HG03025 (cell line): ENCODE data around the gene DLG2.
A peak's percentile ranks its signal among the peaks of the same experiment; 100 is the strongest.

Experiments
- ATAC-seq: cut with Tn5 transposase; IDR thresholded peaks from one replicate; pipeline ENCODE4 v1.9.1; 2021; ENCODE audit warnings: mild to moderate bottlenecking, moderate library complexity; ENCODE audit not compliant: unreplicated experiment, low FRiP score

Gene DLG2

DNA sequence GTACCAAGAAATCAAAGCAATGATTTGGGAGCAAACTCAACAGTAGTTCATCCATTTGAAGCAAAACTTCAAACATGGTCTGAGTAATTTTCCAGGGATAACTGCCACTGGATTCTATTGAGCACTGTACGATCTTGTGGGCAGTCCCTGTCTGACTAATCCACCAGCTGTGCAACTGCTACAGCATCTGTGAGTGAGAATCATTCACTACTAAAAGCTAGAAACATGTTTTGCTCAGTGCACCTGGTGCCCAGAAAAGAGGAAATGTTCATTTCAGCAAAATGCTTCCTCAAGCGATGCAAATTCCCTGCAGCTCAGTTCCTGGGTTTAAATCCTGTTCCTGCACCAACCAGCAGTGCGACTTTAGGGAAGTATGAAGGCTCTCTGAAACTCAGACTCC, 1077.9 kb downstream of the DLG2 start:
- peak; percentile 98 for ATAC-seq

DNA sequence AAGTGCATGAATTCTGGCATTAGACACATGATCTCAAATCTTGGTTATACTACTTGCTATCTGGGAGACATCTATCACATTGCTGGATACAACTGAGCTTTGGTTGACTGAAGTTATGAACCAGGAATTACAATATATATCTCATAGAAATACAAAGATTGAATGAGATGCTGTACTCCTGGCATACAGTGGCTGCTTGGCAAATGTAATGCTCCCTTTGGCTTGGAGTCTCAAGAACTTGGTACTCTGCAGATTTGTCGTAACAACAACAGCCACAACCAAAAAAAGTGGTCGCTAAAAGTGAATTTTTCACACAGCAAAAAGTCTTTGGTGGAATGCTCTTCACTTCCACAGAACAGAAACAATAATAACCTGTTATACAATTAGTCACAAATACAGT, 1082.6 kb downstream of the DLG2 start:
- ATAC-seq: no peak

DNA sequence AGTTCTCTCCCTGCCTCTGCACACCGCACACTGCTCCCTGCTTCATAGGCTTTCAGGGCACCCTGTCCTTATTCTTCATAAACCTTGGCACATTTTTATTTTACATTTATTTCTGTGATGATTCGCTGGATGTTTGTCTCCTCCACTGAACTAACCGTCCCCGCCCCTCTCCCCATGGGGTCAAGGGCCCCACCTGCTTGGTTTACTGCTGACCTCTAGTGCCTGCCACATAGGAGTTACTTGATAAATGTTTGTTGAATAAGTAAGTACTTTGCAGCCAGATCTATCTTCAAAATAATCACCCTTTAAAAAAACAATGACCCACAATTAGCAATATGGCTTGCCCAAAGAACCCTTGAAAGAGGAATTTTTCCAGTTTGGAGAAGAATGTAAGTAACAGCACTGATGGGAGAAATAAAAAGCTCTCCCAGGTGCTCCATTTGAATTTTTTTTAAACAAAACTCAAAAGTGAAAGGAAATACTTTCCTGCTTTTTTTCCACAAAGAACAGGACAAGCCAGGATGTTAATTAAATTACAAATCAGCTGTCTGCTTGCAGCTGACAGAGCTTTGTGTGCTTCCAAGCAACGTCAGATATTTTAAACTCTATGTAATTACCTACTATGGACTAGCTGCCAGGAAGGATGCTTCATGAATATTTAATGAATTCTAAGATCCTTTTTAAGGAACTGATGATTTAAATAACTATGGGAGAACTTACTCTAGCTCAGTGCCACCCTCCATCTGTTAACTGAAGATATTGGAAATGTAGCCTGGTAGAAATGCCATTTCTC, 1083.6 kb downstream of the DLG2 start:
- ATAC-seq: no peak

DNA sequence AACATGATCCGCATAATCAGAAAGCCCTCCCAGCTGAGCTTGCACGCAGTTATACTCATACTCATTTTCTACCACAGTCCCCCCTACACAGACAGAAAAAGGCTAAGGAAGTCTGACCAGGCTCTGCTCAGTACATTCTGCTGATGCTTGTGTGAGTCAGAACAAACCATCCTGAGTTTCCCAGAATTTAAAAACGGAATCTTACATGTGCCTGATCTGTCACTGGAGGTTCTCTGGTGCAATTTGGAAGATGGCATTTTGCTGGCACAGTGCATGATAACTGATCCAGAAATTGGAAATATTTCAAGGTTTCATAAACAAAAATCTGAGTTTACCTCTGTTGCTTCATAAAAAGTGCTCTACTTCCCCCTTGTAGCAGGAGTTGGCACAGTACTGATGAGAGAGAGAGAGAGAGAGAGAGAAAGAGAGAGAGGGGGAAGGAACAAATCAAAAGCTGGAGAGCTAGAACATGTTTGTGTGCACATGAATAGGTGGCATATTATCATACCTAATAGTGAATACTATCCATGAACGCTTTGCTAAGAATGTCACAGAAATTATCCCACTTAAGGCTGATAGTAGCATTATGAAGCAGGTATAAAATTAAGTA, 1085.3 kb downstream of the DLG2 start:
- ATAC-seq: no peak

DNA sequence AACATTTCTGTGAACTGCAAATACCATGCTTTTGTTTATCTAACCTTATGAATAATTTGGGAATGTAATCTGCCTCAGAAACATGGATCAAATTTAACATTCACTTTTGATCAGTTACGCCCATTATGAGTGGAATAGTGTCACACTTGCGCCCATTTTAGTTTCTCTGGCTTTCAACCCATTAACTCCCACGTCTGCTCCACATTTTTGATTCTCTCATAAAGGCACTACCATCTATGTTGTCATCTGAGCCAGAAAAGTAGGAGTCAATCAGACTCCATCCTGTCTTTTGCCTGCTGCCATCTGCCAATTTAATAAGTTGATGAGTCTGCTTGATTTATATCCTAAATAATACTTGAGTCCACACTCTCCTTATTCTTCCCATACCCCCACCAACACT, 1090.7 kb downstream of the DLG2 start:
- ATAC-seq: no peak

DNA sequence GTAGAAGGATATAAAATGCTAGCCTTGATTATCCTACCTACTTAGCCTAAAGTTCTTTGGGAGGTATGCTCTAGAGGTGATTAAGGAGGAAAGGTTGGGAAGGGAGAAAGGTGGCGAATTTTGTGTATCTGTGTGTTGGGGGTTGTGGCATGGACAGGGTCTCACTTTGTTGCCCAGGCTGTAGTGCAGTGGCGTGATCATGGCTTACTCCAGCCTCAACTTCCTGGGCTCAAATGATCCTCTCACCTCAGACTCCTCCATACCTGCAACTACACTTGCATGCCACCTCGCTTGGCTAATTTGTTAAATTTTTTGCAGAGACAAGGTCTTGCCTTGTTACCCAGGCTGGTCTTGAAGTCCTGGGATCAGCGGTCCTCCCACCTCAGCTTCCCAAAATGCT, 1094.8 kb downstream of the DLG2 start:
- ATAC-seq: no peak

DNA sequence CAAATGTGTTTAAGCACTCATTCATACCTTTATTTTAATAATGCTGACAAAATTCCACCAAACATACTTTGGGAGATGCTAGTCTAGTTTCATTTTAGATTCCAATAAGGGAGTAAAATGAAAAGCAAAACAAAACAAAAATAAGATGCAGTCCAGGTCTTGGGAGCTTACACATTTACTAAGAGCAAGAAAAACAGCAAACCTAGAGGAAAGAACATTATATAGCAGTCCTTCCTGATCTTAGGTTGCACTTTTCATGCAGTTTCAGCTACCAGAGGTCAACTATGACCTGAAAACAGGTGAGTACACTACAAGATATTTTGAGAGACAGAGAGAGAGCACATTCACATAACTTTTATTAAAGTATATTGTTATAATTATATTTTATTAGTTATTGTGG, 1100.9 kb downstream of the DLG2 start:
- no peak for ATAC-seq

DNA sequence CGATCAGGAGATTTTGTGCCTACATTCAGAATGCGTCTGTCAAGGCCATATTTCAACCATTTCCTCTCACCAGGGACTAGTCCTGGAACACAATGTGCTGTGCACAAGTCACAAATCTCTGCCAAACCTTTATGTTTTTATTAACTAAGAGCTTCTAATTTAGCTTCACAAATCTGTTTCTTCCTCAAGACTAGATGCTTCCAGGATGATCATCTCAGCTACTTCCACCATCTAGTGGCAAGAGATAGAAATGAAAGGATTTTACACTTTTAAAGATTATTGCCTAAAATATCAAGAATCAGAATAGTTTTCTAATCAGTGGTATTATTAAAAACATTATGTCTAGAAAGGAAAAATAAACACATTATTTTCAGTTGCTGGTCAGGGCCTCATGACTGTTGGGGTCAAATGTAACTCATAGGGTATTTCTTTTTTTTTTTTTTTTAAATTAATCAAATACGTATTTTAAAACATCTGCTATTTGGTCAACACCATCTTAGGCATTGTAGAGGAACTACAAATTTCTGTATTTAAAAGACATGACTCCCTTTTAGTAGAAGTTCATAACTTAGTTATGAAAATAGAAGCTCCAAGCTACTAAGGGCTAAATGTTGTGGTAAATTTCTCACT, 1102.6 kb downstream of the DLG2 start:
- ATAC-seq: no peak

DNA sequence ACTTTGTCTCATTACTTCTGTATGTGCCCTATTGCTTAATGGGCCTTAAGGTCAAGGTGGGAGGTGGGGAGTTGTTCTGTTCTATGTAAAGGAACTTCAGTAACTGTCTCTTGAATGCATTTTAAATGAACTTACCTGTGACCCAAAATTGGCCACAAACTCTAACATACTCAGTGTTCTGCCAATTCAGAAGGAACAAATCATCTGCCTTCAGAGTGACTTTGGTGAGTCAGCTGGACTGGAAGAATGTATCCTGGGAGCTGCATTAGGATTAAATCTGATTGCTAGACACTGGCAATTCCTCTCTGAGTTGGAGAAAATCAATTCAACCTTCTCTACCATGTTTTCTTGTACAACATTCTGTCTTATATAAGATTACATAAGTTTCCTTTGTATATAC, 1104.8 kb downstream of the DLG2 start:
- ATAC-seq: no peak

DNA sequence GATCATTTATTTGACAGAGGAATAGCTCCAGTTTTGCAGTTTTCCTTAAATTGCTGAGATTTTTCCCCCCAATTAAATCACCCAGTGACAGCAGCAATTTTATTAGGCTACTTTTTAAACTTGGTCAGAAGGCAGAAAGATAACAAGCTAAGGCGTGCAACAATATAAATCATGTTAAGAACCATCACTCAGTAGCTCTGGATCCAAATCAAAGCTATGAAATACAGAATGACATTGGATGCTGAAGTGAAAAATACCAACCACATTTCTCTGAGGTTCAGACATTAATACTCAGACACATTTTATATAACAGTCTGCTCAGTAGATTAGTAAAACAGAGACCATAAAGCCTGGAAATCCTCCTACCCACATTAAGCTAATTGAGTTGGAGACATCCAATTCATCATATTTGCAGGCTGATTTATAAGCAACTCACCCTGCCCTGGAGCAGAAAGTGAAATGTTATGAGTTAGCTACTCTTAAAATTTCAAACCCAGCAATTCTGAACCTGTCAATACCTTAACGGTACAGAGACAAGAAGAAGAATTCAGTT, 1108.4 kb downstream of the DLG2 start:
- ATAC-seq: no peak

DNA sequence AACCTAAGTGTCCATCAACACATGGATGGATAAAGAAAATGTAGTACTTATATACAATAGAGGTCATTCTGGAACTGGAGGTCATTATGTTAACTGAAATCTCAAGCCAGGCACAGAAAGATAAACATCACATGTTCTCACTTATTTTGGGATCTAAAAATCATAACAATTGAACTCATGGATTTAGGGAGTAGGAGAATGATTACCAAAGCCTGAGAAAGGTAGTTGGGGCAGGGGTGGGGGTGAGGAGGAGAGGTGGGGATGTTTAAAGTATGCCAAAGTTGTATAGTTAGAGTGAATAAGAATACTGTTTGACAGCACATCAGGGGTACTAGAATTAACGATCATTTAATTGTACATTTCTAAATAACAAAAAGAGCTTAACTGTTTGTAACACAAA, 1112.7 kb downstream of the DLG2 start:
- ATAC-seq: no peak

DNA sequence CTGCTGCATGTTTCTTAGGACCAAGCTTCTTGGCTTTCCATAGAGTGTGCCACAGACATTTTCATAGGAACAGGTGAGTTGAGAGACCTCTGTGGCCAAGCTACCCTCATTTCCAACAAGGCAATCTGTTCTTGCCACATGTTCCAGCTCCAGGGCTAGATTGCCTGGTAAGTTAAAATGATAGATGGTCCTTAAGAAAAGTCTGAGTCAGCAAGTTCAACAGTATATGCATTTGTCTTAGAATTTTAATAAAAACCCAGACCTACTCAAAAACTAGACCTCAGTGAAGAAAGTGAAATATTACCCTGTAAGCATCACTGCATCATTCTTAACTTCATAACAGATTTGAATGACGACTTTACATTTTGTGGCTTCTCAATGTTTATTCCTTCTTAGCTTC, 1123.6 kb downstream of the DLG2 start:
- ATAC-seq: no peak

DNA sequence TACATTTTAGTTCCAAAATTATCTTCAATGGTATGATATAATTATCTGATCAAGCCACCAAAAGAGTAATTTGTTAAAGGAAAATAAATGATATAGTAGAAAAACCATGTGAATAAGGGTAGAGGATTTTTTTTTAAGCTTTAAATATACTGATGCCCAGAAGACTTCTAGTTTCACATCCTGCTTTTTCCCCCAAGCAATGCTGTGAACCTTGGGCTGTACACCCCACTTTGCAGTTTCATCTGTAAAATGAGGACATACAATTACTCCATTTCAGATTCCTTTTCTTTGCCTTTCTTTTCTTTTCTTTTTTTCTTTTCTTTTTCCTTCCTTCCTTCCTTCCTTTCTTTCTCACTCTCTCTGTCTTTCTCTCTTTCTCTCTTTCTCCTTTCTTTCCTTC, 1125.4 kb downstream of the DLG2 start:
- no peak for ATAC-seq

DNA sequence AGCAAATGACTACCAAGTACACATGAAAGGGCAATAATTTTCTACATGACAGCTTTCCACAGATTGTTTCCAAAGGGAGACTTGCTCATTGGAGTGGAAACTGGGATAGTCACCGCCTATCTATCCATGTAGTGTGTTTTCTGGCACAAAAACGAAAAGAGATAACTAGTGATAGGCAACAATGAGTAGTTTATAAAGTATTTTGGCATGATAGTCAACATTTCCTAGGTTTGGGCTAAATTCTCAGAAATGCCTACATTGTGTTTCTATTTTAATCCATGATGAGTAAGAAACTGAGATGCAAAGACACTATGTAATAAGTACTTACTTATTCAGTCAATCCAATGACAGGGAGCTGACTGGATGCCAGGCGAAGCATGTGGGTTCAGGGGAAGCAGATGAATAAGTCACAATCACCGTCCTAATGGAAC, 1129.1 kb downstream of the DLG2 start:
- no peak for ATAC-seq

DNA sequence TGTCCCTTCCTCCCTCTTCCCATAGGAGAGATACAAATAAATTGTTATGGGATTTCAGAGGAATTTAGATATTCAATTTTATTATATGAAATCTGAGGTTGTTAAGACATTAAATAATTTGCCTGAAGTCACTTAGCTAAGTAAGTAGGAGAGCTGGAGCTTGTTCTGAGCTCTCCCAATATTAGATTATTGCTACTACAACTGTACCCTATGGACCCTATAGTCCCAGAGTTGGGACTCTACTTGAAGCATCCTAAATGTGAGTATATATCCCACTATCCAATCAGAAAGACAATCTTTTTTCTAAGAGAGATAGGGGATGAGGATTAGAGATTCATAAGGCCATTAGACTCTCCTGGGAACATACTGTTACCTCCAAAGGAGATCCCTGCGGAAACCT, 1130.0 kb downstream of the DLG2 start:
- ATAC-seq: no peak

DNA sequence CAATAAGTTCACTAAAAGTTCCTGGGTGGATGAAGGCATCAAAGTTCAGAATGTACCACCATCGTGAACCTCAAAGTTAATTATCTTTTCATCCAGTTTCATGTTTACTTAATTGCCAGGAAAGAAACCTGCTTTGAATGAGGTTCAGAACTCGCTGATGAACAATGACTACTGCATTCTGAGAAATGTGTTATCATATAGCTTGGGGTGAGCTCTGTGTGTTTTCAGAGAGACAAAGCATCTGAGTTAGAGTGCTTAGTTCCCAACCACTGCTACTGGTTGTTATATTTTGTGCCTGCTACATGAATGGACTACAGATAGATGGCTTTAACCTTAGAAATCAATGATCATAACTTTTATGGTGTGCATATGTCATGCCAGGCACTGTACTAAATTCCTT, 1131.0 kb downstream of the DLG2 start:
- no peak for ATAC-seq

DNA sequence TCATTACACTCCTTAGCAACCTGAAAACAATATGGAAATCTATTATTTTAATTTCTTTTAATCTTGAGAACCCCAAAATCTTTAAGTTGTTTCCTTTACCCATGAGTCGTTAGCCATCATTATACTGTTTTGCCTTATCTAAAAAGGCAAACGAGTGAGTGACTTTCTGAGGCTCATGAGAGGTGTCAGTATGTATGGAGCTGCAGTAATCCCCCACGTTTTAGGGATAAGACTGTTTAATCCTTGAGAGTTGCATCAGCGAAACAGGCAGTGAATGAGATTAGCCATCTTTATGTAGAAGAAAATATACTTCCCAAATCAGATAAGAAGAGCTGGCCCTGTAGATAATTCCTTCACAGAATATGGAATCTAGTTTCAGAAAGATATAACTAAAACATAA, 1147.0 kb downstream of the DLG2 start:
- no peak for ATAC-seq

DNA sequence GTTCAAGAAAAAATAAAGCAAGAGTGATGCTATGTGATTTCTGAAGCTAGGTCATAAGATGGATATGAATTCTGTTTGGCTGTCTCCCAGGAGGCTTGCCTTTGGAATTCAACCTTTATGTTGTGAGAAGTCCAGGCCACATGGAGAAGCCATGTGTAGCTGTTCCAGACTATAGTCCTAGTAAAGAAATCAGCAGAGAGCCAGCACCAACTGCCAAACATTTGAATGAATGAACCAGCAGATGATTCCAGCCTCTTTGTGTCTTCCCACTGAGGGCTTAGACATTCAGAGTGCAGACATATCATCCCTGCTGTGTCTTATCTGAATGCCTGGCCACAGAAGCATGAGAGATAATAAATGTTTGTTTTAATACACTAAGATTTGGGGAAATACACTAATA, 1150.6 kb downstream of the DLG2 start:
- no peak for ATAC-seq

DNA sequence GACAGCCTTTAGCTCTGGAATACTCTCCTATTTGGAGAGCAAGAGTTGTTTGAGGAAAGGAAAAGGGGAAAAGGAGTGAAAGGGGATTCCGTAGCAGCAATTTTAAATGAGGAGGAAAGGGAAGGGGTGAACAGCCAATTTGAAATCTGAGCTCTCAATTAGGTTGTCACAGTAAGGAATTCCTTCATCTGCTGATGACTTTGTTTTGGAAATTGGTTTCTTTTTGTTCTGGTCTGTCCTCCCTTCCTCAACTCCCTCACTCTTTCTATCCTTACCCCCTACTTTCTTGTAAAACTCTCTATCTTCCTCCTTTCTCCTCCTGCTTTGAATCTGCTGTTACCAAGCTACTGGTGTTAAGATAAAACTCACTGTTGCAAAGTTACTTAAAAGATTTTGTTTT, 1155.6 kb downstream of the DLG2 start:
- no peak for ATAC-seq

DNA sequence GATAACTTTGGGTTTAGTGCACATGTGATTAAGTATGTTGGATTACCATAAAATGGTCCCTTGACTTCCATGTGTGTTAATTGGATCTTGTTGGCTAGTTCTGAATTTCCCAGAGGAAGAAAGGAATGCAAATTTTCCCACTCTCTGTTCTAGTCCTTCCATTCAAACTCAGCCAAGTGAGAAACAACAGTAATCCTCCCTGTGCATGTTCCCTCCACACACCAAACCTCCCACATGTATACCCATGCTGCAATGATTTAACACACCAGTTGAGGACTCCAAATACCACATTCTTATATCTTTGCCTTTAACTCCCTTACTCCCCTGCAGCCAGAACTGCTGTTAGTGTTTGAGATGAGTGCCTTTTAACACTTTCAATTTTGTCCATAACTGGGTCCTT, 1158.9 kb downstream of the DLG2 start:
- ATAC-seq: no peak

DNA sequence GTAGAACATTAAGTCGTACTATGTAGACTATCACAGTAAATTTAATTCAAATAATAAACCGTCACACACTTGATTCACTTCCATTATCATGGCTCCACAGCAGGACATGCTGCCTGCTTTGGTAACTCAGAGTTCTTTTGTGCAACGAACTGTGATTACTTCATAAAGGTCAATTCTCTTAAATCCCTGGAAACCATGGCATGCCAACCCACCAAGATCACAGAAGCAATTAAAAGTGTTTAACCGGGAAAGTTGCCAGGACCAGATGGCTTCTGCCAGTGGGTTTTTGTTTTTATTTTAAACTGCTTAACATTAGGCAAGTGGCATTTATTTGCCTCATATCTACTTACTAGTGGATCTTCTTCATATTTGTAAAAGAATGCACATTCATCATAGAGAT, 1162.1 kb downstream of the DLG2 start:
- no peak for ATAC-seq

DNA sequence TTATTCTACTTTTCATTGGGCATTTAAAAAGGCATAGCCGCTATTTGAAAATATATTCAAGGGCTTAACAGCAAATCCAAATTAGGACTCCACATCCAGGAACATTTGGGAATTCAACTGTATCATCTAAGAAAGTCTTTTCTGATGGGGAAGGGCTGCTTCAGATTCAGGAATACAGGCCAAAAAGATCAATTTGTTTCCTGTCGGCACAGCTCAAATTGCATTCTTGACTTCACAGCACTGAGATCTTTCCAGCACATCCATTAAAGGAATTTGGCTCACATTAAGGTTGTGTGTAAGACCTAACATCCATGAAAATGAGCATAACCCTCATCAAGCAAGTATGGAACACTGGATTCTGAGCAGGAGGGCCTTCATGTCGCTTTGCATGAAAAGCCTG, 1171.5 kb downstream of the DLG2 start:
- ATAC-seq: no peak
